SK-N-SH treated with all-trans-retinoic acid at 6 μM for 48 hours (cell line): Measurements from ENCODE around the gene LIMK2.

ENCODE experiments used
- ATAC-seq: fragments of 200-7000 bp; cut with Tn5 transposase; 3 replicates; pipeline ENCODE4 v1.9.1; 2020; ENCODE audit warnings: mild to moderate bottlenecking, moderate library complexity
- BACH2 ChIP-seq: fragments of 250-450 bp; sonication (Bioruptor Pico); IDR thresholded peaks from 2 replicates; pipeline ENCODE4 v1.9.0; 2021; ENCODE audit warnings: mild to moderate bottlenecking, borderline replicate concordance
- CREB5 ChIP-seq: fragments of 250-450 bp; sonication (Bioruptor Pico); IDR thresholded peaks from 2 replicates; pipeline ENCODE4 v1.5.1; 2020; ENCODE audit warnings: low read depth, mild to moderate bottlenecking, moderate library complexity
- CSDC2 ChIP-seq: fragments of 250-450 bp; sonication (Bioruptor Pico); IDR thresholded peaks from 2 replicates; pipeline ENCODE4 v1.5.0; 2020; ENCODE audit warnings: mild to moderate bottlenecking, moderate library complexity
- ESRRG ChIP-seq: fragments of 250-450 bp; sonication (Bioruptor Pico); IDR thresholded peaks from 2 replicates; pipeline ENCODE4 v1.6.1; 2021; ENCODE audit warnings: mild to moderate bottlenecking
- GLIS3 ChIP-seq: fragments of 250-450 bp; sonication (Bioruptor Pico); IDR thresholded peaks from 2 replicates; pipeline ENCODE4 v1.5.0; 2020; ENCODE audit warnings: mild to moderate bottlenecking, moderate library complexity
- OSR1 ChIP-seq: fragments of 250-450 bp; sonication (Bioruptor Pico); IDR thresholded peaks from 2 replicates; pipeline ENCODE4 v1.8.0; 2022; ENCODE audit warnings: moderate library complexity, mild to moderate bottlenecking, inconsistent platforms
- PPARA ChIP-seq: fragments of 250-450 bp; sonication (Bioruptor Pico); IDR thresholded peaks from 2 replicates; pipeline ENCODE4 v1.5.0; 2020; ENCODE audit warnings: mild to moderate bottlenecking, borderline replicate concordance
- SNAI2 ChIP-seq: fragments of 250-450 bp; sonication (Bioruptor Pico); IDR thresholded peaks from 2 replicates; pipeline ENCODE4 v1.5.0; 2020; ENCODE audit warnings: mild to moderate bottlenecking, moderate library complexity
- TOX ChIP-seq: fragments of 250-450 bp; sonication (Bioruptor Pico); IDR thresholded peaks from 2 replicates; pipeline ENCODE4 v1.8.0; 2021; ENCODE audit warnings: mild to moderate bottlenecking, moderate library complexity, borderline replicate concordance
- ZC3H10 ChIP-seq: fragments of 250-450 bp; sonication (Bioruptor Pico); IDR thresholded peaks from 2 replicates; pipeline ENCODE4 v1.5.1; 2021; ENCODE audit warnings: mild to moderate bottlenecking, moderate library complexity
- ZFP3 ChIP-seq: fragments of 250-450 bp; sonication (Bioruptor Pico); IDR thresholded peaks from 2 replicates; pipeline ENCODE4 v1.5.0; 2020; ENCODE audit warnings: mild to moderate bottlenecking, moderate library complexity
- ZFP30 ChIP-seq: fragments of 450-650 bp; formaldehyde crosslinking; IDR thresholded peaks from 2 replicates; pipeline ENCODE4 v1.5.0; 2022; ENCODE audit warnings: mild to moderate bottlenecking, moderate library complexity
- ZNF70 ChIP-seq: fragments of 450-650 bp; formaldehyde crosslinking; IDR thresholded peaks from 2 replicates; pipeline ENCODE4 v1.5.0; 2020; ENCODE audit warnings: mild to moderate bottlenecking, moderate library complexity
- ZNF8 ChIP-seq: fragments of 450-650 bp; formaldehyde crosslinking; IDR thresholded peaks from 2 replicates; pipeline ENCODE4 v1.5.0; 2020; ENCODE audit warnings: mild to moderate bottlenecking, moderate library complexity
- TF ChIP-seq, protein P1 (sequence below): fragments of 250-450 bp; sonication (Bioruptor Pico); IDR thresholded peaks from 2 replicates; pipeline ENCODE4 v1.5.1; 2021; ENCODE audit warnings: mild to moderate bottlenecking, moderate library complexity
- TF ChIP-seq, protein P2 (sequence below): fragments of 250-450 bp; sonication (Bioruptor Pico); IDR thresholded peaks from 2 replicates; pipeline ENCODE4 v1.5.0; 2020; ENCODE audit warnings: mild to moderate bottlenecking, moderate library complexity
- TF ChIP-seq, protein P3 (sequence below): fragments of 250-450 bp; sonication (Bioruptor Pico); IDR thresholded peaks from 2 replicates; pipeline ENCODE4 v1.8.0; 2020; ENCODE audit warnings: mild to moderate bottlenecking, moderate library complexity, borderline replicate concordance

Gene LIMK2

GRCh38 chr22:31260474-31260856 is 48.4 kb downstream of the LIMK2 start:
- no peak for ATAC-seq
- TF ChIP-seq OSR1 (CRISPR knock-in tag) (no peak), GLIS3 (CRISPR knock-in tag) (no peak)

- no peak for TF ChIP-seq ZNF70 (CRISPR knock-in tag)
- ATAC-seq = no peak
Observed at GRCh38 chr22:31262312-31263133, 50.4 kb downstream of the LIMK2 start.

- no peak for ATAC-seq
- TF ChIP-seq PPARA = no peak
- TF ChIP-seq, protein P1, sequence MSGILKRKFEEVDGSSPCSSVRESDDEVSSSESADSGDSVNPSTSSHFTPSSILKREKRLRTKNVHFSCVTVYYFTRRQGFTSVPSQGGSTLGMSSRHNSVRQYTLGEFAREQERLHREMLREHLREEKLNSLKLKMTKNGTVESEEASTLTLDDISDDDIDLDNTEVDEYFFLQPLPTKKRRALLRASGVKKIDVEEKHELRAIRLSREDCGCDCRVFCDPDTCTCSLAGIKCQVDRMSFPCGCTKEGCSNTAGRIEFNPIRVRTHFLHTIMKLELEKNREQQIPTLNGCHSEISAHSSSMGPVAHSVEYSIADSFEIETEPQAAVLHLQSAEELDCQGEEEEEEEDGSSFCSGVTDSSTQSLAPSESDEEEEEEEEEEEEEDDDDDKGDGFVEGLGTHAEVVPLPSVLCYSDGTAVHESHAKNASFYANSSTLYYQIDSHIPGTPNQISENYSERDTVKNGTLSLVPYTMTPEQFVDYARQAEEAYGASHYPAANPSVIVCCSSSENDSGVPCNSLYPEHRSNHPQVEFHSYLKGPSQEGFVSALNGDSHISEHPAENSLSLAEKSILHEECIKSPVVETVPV = no peak
- TF ChIP-seq, all 23 proteins: peak for 0
Observed at GRCh38 chr22:31263896-31264640, 52.0 kb downstream of the LIMK2 start.

DNA sequence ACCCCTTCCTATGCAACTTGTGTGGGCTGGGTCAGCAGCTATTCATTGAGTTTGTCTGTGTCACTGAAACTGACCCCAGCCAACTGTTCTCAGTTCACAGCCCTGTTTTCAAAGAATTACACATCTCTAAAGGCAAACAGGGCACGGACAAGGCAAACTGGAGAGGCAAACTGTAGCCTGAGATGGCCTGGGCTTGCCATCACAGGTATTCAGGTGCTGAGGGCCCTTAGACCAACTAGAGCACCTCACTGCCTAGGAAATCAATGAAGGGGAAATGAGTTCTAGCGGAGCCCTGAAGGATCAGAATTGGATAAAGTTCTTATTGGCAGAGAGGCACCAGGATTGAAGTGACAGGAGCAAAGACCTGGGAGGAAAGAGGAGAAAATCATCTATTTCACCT is 56.2 kb downstream of the LIMK2 start:
- no peak for ATAC-seq
- TF ChIP-seq ZNF70 (CRISPR knock-in tag) = no peak
- TF ChIP-seq SNAI2 (CRISPR knock-in tag) = no peak
- no peak for TF ChIP-seq TOX (CRISPR knock-in tag)
- TF ChIP-seq ZNF8 = no peak
- TF ChIP-seq PPARA = no peak
- no peak for TF ChIP-seq ZC3H10 (CRISPR knock-in tag)
- no peak for TF ChIP-seq CREB5

- TF ChIP-seq CSDC2 (CRISPR knock-in tag) = no peak
- no peak for TF ChIP-seq ZFP30 (CRISPR knock-in tag)
- TF ChIP-seq OSR1 (CRISPR knock-in tag) = no peak
- TF ChIP-seq ZFP3 (CRISPR knock-in tag) = no peak
- no peak for TF ChIP-seq GLIS3 (CRISPR knock-in tag)
- TF ChIP-seq, protein P2, sequence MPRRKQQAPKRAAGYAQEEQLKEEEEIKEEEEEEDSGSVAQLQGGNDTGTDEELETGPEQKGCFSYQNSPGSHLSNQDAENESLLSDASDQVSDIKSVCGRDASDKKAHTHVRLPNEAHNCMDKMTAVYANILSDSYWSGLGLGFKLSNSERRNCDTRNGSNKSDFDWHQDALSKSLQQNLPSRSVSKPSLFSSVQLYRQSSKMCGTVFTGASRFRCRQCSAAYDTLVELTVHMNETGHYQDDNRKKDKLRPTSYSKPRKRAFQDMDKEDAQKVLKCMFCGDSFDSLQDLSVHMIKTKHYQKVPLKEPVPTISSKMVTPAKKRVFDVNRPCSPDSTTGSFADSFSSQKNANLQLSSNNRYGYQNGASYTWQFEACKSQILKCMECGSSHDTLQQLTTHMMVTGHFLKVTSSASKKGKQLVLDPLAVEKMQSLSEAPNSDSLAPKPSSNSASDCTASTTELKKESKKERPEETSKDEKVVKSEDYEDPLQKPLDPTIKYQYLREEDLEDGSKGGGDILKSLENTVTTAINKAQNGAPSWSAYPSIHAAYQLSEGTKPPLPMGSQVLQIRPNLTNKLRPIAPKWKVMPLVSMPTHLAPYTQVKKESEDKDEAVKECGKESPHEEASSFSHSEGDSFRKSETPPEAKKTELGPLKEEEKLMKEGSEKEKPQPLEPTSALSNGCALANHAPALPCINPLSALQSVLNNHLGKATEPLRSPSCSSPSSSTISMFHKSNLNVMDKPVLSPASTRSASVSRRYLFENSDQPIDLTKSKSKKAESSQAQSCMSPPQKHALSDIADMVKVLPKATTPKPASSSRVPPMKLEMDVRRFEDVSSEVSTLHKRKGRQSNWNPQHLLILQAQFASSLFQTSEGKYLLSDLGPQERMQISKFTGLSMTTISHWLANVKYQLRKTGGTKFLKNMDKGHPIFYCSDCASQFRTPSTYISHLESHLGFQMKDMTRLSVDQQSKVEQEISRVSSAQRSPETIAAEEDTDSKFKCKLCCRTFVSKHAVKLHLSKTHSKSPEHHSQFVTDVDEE (CRISPR knock-in tag) = no peak
- TF ChIP-seq BACH2 = no peak
- TF ChIP-seq, protein P3, sequence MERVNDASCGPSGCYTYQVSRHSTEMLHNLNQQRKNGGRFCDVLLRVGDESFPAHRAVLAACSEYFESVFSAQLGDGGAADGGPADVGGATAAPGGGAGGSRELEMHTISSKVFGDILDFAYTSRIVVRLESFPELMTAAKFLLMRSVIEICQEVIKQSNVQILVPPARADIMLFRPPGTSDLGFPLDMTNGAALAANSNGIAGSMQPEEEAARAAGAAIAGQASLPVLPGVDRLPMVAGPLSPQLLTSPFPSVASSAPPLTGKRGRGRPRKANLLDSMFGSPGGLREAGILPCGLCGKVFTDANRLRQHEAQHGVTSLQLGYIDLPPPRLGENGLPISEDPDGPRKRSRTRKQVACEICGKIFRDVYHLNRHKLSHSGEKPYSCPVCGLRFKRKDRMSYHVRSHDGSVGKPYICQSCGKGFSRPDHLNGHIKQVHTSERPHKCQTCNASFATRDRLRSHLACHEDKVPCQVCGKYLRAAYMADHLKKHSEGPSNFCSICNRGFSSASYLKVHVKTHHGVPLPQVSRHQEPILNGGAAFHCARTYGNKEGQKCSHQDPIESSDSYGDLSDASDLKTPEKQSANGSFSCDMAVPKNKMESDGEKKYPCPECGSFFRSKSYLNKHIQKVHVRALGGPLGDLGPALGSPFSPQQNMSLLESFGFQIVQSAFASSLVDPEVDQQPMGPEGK = no peak
- TF ChIP-seq ESRRG (CRISPR knock-in tag) = no peak
- TF ChIP-seq TOX (CRISPR knock-in tag) = no peak
- ATAC-seq = no peak
Observed at GRCh38 chr22:31269892-31270579, 57.9 kb downstream of the LIMK2 start.
